Upper lobe of left lung (tissue), 6 donors: ENCODE results near the gene ACTL8. TPM values are rescaled to one million over a fixed set of nuclear protein-coding genes. Genes with fewer than 3 reads are reported as not detected.

Experiments
- ATAC-seq, 2 donors: fragments of 200-7000 bp; cut with Tn5 transposase; one replicate each; pipeline ENCODE4 v1.9.1; 2022; ENCODE audit warnings: mild to moderate bottlenecking in 2 of 2, moderate library complexity in 2 of 2; ENCODE audit not compliant: low FRiP score in 2 of 2
- DNase-seq, 2 donors: peaks; one replicate each; pipeline ENCODE4 v3.0.0-alpha.2; 2019 to 2020
- H3K27ac ChIP-seq, 4 donors: fragments of 200-600 bp; sonication (generic); one replicate each; pipeline ENCODE4 v1.5.1; 2016 to 2019
- H3K27me3 ChIP-seq, 4 donors: fragments of 200-600 bp; sonication (generic); one replicate each; pipeline ENCODE4 v1.5.1; 2017 to 2019
- H3K36me3 ChIP-seq, 4 donors: fragments of 200-600 bp; sonication (generic); one replicate each; pipeline ENCODE4 v1.5.1; 2016 to 2019
- H3K4me1 ChIP-seq, 4 donors: fragments of 200-600 bp; sonication (generic); one replicate each; pipeline ENCODE4 v1.5.1; 2018 to 2019
- H3K4me3 ChIP-seq, 4 donors: fragments of 200-600 bp; sonication (generic); one replicate each; pipeline ENCODE4 v1.5.1; 2017 to 2019; ENCODE audit warnings: mild to moderate bottlenecking in 2 of 4, moderate library complexity in 1 of 4
- H3K9me3 ChIP-seq, 4 donors: fragments of 200-600 bp; sonication (generic); one replicate each; pipeline ENCODE4 v1.5.1; 2018 to 2019
- CTCF ChIP-seq, 6 experiments: fragments of 450-650 bp in 4 of 6; fragments of 200-600 bp in 2 of 6; sonication (generic) in 2 of 6; IDR thresholded peaks; one replicate each; pipeline ENCODE4 v1.5.1; 2016 to 2019; ENCODE audit warnings: antibody characterized with exemption in 6 of 6
- EP300 ChIP-seq, 4 donors: sonication (generic); formaldehyde crosslinking; IDR thresholded peaks; one replicate each; pipeline ENCODE4 v1.5.1; 2017; ENCODE audit warnings: antibody characterized with exemption in 4 of 4, control low read depth in 2 of 4
- POLR2A ChIP-seq, 4 donors: fragments of 450-650 bp; IDR thresholded peaks; one replicate each; pipeline ENCODE4 v1.5.1; 2016 to 2017; ENCODE audit warnings: antibody characterized with exemption in 4 of 4, mild to moderate bottlenecking in 2 of 4
- POLR2AphosphoS5 ChIP-seq, 2 donors: sonication (generic); formaldehyde crosslinking; IDR thresholded peaks; one replicate each; pipeline ENCODE4 v1.5.1; 2017; ENCODE audit warnings: antibody characterized with exemption in 2 of 2
- WGBS, 2 donors: methylation state at CpG; one replicate each; pipeline ENCODE4 v1.1.5; 2017 to 2018; 5-methylcytosine and 5-hydroxymethylcytosine counted together
- total RNA-seq, 6 donors: library from RNA; depleted of rRNA in 4 of 6; stranded (reverse); fragments of >200 nt in 4 of 6; gene quantifications; one replicate each; pipeline versions ENCODE4 v1.1.0 to v1.2.1, GENCODE V29; 2016 to 2021
- donor health status: DM: no; HTN: no; CAD: no; lungs with moderate emphysema.
- donor health status: DM: no; HTN: yes; CAD: no; lungs with severe emphysema.

The ACTL8 gene
- total RNA-seq, 6 donors from 2014 or later: not detected

DNA sequence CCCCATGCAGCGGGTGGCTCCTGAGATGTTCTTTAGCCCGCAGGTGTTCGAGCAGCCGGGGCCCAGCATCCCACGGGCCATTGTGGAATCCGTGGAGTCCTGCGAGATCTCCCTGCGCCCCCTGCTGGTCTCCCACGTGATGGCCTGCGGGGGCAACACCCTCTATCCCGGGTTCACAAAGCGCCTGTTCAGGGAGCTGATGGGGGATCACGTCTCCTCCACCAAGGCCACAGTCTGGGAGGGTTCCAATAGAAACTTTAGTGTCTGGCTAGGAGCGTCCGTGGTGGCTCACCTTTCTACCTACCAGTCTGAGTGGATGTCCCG is 71.0 kb downstream of the ACTL8 start:
- DNase-seq: peak in 1 of 2 donors; percentile 85
- no peak for TF ChIP-seq POLR2AphosphoS5 (IDR thresholded peaks at IDR 0.05)
- TF ChIP-seq CTCF (IDR thresholded peaks at IDR 0.05): peak in 3 of 6 experiments; percentile 27 to 39 (median 34)
- no peaks in the 10 kb centered on the region for H3K36me3 ChIP-seq
- no peaks in the 10 kb centered on the region for H3K9me3 ChIP-seq
- H3K27ac ChIP-seq: no peak overlapping the region
- 45 to 67% methylated on average over 1 to 7 of the region's 16 CpGs for WGBS, 2 donors
- H3K27me3 ChIP-seq: peaks cover 0 to 4% (median 0%) of the 10 kb centered on the region in 4 donors
- H3K4me3 ChIP-seq: no peak overlapping the region
- H3K4me1 ChIP-seq: no peaks in the 10 kb centered on the region
- ATAC-seq: peak in 1 of 2 donors; percentile 76

GRCh38 chr1:17828991-17829390 is 73.9 kb downstream of the ACTL8 start:
- WGBS, 2 donors: 35 to 44% methylated on average over 4 of the region's 4 CpGs
- Histone ChIP-seq H3K9me3 (no peaks in the 10 kb centered on the region), H3K4me3 (no peak overlapping the region), H3K27ac (no peak overlapping the region), H3K4me1 (no peaks in the 10 kb centered on the region), H3K36me3 (no peaks in the 10 kb centered on the region), H3K27me3 (peaks cover 0 to 4% (median 0%) of the 10 kb centered on the region in 4 donors)
- DNase-seq: no peak
- no peak for ATAC-seq
- no peak for TF ChIP-seq POLR2AphosphoS5 (IDR thresholded peaks at IDR 0.05)
- TF ChIP-seq CTCF (IDR thresholded peaks at IDR 0.05): no peak
- TF ChIP-seq EP300 (IDR thresholded peaks at IDR 0.05): no peak

DNA sequence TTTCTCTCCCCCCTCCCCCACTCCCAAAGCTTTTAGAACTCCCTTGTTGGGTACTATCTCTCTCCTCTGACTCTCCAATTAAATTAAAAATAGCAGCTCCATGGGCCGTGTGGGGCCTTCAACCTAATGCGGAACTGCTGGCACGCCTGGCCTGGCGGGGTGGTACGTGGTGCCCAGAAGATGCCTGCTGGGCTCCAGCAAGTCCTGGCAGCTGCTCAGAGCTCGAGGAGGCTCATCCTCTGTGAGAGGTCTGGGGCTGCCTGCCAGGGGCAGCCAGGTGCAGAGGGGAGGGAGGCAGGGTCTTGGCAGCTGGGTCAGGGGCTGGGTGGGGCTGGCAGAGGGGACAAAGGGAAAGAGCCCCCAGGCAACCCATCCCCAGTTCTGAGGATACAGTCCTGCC is 74.4 kb downstream of the ACTL8 start:
- Histone ChIP-seq H3K4me3 (no peak overlapping the region), H3K36me3 (no peaks in the 10 kb centered on the region), H3K4me1 (no peaks in the 10 kb centered on the region), H3K27me3 (peaks cover 0 to 4% (median 0%) of the 10 kb centered on the region in 4 donors), H3K27ac (no peak overlapping the region), H3K9me3 (no peaks in the 10 kb centered on the region)
- ATAC-seq (no peak), DNase-seq (peak; percentile 6 to 52)
- TF ChIP-seq EP300 (IDR thresholded peaks at IDR 0.05) (no peak), CTCF (IDR thresholded peaks at IDR 0.05) (no peak)
- WGBS, 2 donors: 68 to 77% methylated on average over 5 to 6 of the region's 6 CpGs

- WGBS, 2 donors: 35 to 41% methylated on average over 7 of the region's 7 CpGs
- TF ChIP-seq CTCF (IDR thresholded peaks at IDR 0.05): no peak
- TF ChIP-seq EP300 (IDR thresholded peaks at IDR 0.05): no peak
- TF ChIP-seq POLR2AphosphoS5 (IDR thresholded peaks at IDR 0.05): no peak
- TF ChIP-seq POLR2A (IDR thresholded peaks at IDR 0.05): no peak
- Histone ChIP-seq H3K4me1 (no peaks in the 10 kb centered on the region), H3K27ac (no peak overlapping the region), H3K36me3 (no peaks in the 10 kb centered on the region), H3K4me3 (no peak overlapping the region), H3K27me3 (peaks cover 0 to 4% (median 0%) of the 10 kb centered on the region in 4 donors), H3K9me3 (no peaks in the 10 kb centered on the region)
- ATAC-seq (no peak), DNase-seq (peak in 1 of 2 donors; percentile 12)
Measured at GRCh38 chr1:17831597-17831996, 76.5 kb downstream of the ACTL8 start.

GRCh38 chr1:17833661-17834501 is 78.7 kb downstream of the ACTL8 start:
- WGBS, 2 donors: 81 to 91% methylated on average over 14 to 15 of the region's 15 CpGs
- ATAC-seq (no peak), DNase-seq (no peak)
- no peaks in the 10 kb centered on the region for H3K36me3 ChIP-seq
- H3K27ac ChIP-seq: no peak overlapping the region
- H3K9me3 ChIP-seq: no peaks in the 10 kb centered on the region
- H3K4me3 ChIP-seq: no peak overlapping the region
- peaks cover 0 to 4% (median 0%) of the 10 kb centered on the region in 4 donors for H3K27me3 ChIP-seq
- no peaks in the 10 kb centered on the region for H3K4me1 ChIP-seq
- no peak for TF ChIP-seq POLR2AphosphoS5 (IDR thresholded peaks at IDR 0.05)
